SK-N-SH treated with all-trans-retinoic acid at 6 μM for 48 hours (cell line): Measurements from ENCODE around the gene CES5A.

Experiments used
- ATAC-seq: fragments of 200-7000 bp; cut with Tn5 transposase; 3 replicates; pipeline ENCODE4 v1.9.1; 2020; ENCODE audit warnings: mild to moderate bottlenecking, moderate library complexity
- ARNTL ChIP-seq: fragments of 450-650 bp; formaldehyde crosslinking; IDR thresholded peaks from 2 replicates; pipeline ENCODE4 v1.5.0; 2020; ENCODE audit warnings: low read depth, mild to moderate bottlenecking, moderate library complexity, borderline replicate concordance
- BACH2 ChIP-seq: fragments of 250-450 bp; sonication (Bioruptor Pico); IDR thresholded peaks from 2 replicates; pipeline ENCODE4 v1.9.0; 2021; ENCODE audit warnings: mild to moderate bottlenecking, borderline replicate concordance
- CREB5 ChIP-seq: fragments of 250-450 bp; sonication (Bioruptor Pico); IDR thresholded peaks from 2 replicates; pipeline ENCODE4 v1.5.1; 2020; ENCODE audit warnings: low read depth, mild to moderate bottlenecking, moderate library complexity
- ESRRG ChIP-seq: fragments of 250-450 bp; sonication (Bioruptor Pico); IDR thresholded peaks from 2 replicates; pipeline ENCODE4 v1.6.1; 2021; ENCODE audit warnings: mild to moderate bottlenecking
- GLIS3 ChIP-seq: fragments of 250-450 bp; sonication (Bioruptor Pico); IDR thresholded peaks from 2 replicates; pipeline ENCODE4 v1.5.0; 2020; ENCODE audit warnings: mild to moderate bottlenecking, moderate library complexity
- ISL1 ChIP-seq: fragments of 250-450 bp; sonication (Bioruptor Pico); IDR thresholded peaks from 2 replicates; pipeline ENCODE4 v2.1.2; 2022; ENCODE audit warnings: mild to moderate bottlenecking, moderate library complexity
- PATZ1 ChIP-seq: fragments of 250-450 bp; sonication (Bioruptor Pico); IDR thresholded peaks from 2 replicates; pipeline ENCODE4 v1.8.0; 2020; ENCODE audit warnings: mild to moderate bottlenecking, moderate library complexity, borderline replicate concordance
- PPARA ChIP-seq: fragments of 250-450 bp; sonication (Bioruptor Pico); IDR thresholded peaks from 2 replicates; pipeline ENCODE4 v1.5.0; 2020; ENCODE audit warnings: mild to moderate bottlenecking, borderline replicate concordance
- RARB ChIP-seq: fragments of 250-450 bp; sonication (Bioruptor Pico); IDR thresholded peaks from 2 replicates; pipeline ENCODE4 v1.8.0; 2021; ENCODE audit warnings: mild to moderate bottlenecking, moderate library complexity
- SNAI2 ChIP-seq: fragments of 250-450 bp; sonication (Bioruptor Pico); IDR thresholded peaks from 2 replicates; pipeline ENCODE4 v1.5.0; 2020; ENCODE audit warnings: mild to moderate bottlenecking, moderate library complexity
- TCF4 ChIP-seq: fragments of 250-450 bp; sonication (Bioruptor Pico); IDR thresholded peaks from 2 replicates; pipeline ENCODE4 v1.8.0; 2021; ENCODE audit warnings: mild to moderate bottlenecking, moderate library complexity, borderline replicate concordance
- TOX ChIP-seq: fragments of 250-450 bp; sonication (Bioruptor Pico); IDR thresholded peaks from 2 replicates; pipeline ENCODE4 v1.8.0; 2021; ENCODE audit warnings: mild to moderate bottlenecking, moderate library complexity, borderline replicate concordance
- ZC3H10 ChIP-seq: fragments of 250-450 bp; sonication (Bioruptor Pico); IDR thresholded peaks from 2 replicates; pipeline ENCODE4 v1.5.1; 2021; ENCODE audit warnings: mild to moderate bottlenecking, moderate library complexity
- ZFP30 ChIP-seq: fragments of 450-650 bp; formaldehyde crosslinking; IDR thresholded peaks from 2 replicates; pipeline ENCODE4 v1.5.0; 2022; ENCODE audit warnings: mild to moderate bottlenecking, moderate library complexity
- ZNF565 ChIP-seq: fragments of 450-650 bp; formaldehyde crosslinking; conservative IDR thresholded peaks from 2 replicates; pipeline ENCODE4 v1.5.0; 2020; ENCODE audit warnings: low read depth, mild to moderate bottlenecking, moderate library complexity
- ZNF70 ChIP-seq: fragments of 450-650 bp; formaldehyde crosslinking; IDR thresholded peaks from 2 replicates; pipeline ENCODE4 v1.5.0; 2020; ENCODE audit warnings: mild to moderate bottlenecking, moderate library complexity
- ZNF8 ChIP-seq: fragments of 450-650 bp; formaldehyde crosslinking; IDR thresholded peaks from 2 replicates; pipeline ENCODE4 v1.5.0; 2020; ENCODE audit warnings: mild to moderate bottlenecking, moderate library complexity
- TF ChIP-seq, protein P1 (sequence below): fragments of 250-450 bp; sonication (Bioruptor Pico); IDR thresholded peaks from 2 replicates; pipeline ENCODE4 v1.5.0; 2020; ENCODE audit warnings: mild to moderate bottlenecking, moderate library complexity
- TF ChIP-seq, protein P2 (sequence below): fragments of 250-450 bp; sonication (Bioruptor Pico); IDR thresholded peaks from 2 replicates; pipeline ENCODE4 v1.5.1; 2021; ENCODE audit warnings: mild to moderate bottlenecking, moderate library complexity

CES5A gene

DNA sequence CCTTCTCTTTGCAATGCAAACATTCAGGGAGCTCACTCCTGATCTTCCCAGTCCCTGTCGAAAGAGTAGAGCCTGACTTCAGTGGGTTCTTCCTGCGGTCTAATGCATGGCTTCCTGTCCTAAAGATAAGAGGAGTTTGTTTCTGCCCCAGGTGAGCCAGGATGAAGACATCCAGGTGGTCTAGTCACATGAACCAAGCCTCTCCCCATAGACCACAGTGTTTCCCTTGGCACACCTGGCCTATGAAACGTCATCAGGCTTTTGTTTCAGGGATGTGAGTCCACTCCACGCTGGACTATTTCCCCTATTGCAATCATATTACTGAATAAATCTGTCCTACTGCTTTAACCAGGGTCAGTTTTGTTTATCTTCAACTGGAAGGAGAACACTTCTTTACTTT lies 63.4 kb downstream of the CES5A start (continued):
- TF ChIP-seq, protein P1, sequence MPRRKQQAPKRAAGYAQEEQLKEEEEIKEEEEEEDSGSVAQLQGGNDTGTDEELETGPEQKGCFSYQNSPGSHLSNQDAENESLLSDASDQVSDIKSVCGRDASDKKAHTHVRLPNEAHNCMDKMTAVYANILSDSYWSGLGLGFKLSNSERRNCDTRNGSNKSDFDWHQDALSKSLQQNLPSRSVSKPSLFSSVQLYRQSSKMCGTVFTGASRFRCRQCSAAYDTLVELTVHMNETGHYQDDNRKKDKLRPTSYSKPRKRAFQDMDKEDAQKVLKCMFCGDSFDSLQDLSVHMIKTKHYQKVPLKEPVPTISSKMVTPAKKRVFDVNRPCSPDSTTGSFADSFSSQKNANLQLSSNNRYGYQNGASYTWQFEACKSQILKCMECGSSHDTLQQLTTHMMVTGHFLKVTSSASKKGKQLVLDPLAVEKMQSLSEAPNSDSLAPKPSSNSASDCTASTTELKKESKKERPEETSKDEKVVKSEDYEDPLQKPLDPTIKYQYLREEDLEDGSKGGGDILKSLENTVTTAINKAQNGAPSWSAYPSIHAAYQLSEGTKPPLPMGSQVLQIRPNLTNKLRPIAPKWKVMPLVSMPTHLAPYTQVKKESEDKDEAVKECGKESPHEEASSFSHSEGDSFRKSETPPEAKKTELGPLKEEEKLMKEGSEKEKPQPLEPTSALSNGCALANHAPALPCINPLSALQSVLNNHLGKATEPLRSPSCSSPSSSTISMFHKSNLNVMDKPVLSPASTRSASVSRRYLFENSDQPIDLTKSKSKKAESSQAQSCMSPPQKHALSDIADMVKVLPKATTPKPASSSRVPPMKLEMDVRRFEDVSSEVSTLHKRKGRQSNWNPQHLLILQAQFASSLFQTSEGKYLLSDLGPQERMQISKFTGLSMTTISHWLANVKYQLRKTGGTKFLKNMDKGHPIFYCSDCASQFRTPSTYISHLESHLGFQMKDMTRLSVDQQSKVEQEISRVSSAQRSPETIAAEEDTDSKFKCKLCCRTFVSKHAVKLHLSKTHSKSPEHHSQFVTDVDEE (CRISPR knock-in tag): no peak
- no peak for TF ChIP-seq TOX (CRISPR knock-in tag)
- TF ChIP-seq SNAI2 (CRISPR knock-in tag): no peak
- no peak for TF ChIP-seq ZNF8 (CRISPR knock-in tag)
- TF ChIP-seq GLIS3 (CRISPR knock-in tag): no peak

DNA sequence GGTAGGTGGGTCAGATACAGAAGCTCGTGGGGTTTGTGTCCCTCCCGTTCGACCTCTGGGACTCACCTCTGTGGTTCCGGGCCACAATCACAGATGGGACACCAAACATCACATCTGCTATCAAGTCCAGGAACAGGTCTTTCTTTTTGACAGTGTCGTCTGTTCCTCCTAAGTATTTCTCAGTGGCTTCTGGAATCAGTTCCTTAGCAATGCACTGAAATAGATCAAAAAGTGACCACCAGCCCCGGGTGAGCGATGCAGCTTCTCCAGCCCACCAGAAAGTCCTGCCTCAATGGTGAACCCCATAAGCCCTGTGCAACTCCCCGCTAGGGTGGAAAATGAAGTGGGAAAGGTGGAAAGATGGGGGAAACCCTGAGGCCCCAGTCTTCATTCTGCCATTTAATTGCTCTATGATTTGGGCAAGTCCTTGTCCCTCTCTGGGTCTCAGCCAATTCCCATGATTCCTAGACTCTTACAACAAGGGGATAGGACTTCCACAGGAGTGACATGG lies 64.7 kb downstream of the CES5A start:
- TF ChIP-seq ZC3H10 (no peak), ZNF70 (CRISPR knock-in tag) (no peak), CREB5 (CRISPR knock-in tag) (no peak), TCF4 (no peak), BACH2 (CRISPR knock-in tag) (no peak), ESRRG (CRISPR knock-in tag) (no peak), SNAI2 (CRISPR knock-in tag) (no peak), PPARA (CRISPR knock-in tag) (no peak), RARB (CRISPR knock-in tag) (no peak), ZFP30 (CRISPR knock-in tag) (no peak), ZNF565 (CRISPR knock-in tag) (no peak), PATZ1 (CRISPR knock-in tag) (no peak), ARNTL (CRISPR knock-in tag) (no peak)
- TF ChIP-seq, protein P1 (CRISPR knock-in tag): no peak
- TF ChIP-seq, protein P2, sequence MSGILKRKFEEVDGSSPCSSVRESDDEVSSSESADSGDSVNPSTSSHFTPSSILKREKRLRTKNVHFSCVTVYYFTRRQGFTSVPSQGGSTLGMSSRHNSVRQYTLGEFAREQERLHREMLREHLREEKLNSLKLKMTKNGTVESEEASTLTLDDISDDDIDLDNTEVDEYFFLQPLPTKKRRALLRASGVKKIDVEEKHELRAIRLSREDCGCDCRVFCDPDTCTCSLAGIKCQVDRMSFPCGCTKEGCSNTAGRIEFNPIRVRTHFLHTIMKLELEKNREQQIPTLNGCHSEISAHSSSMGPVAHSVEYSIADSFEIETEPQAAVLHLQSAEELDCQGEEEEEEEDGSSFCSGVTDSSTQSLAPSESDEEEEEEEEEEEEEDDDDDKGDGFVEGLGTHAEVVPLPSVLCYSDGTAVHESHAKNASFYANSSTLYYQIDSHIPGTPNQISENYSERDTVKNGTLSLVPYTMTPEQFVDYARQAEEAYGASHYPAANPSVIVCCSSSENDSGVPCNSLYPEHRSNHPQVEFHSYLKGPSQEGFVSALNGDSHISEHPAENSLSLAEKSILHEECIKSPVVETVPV (CRISPR knock-in tag): no peak
- ATAC-seq: no peak

GRCh38 chr16:55809851-55810250 lies 65.3 kb downstream of the CES5A start:
- TF ChIP-seq CREB5 (CRISPR knock-in tag) (no peak), SNAI2 (CRISPR knock-in tag) (no peak), ISL1 (CRISPR knock-in tag) (no peak), ZNF565 (CRISPR knock-in tag) (no peak), TOX (CRISPR knock-in tag) (no peak)
- TF ChIP-seq, protein P2 (CRISPR knock-in tag): no peak
- no peak for ATAC-seq
